GM21360 (cell line): ENCODE results near the gene AFG3L2.
"Not testable (repeated sequence)": the region's sequence is repeated elsewhere in the genome, so short reads cannot be mapped to it uniquely, and the experiment has no call there.

Experiments used
- ATAC-seq: cut with Tn5 transposase; IDR thresholded peaks from one replicate; pipeline ENCODE4 v1.9.1; 2021; ENCODE audit warnings: mild to moderate bottlenecking, moderate library complexity; ENCODE audit not compliant: unreplicated experiment

Gene AFG3L2

GRCh38 chr18:12397793-12398192 is 20.8 kb upstream of the AFG3L2 start:
- ATAC-seq, result no peak

- ATAC-seq, result no peak
Measured at GRCh38 chr18:12397254-12397653, 20.2 kb upstream of the AFG3L2 start.

DNA sequence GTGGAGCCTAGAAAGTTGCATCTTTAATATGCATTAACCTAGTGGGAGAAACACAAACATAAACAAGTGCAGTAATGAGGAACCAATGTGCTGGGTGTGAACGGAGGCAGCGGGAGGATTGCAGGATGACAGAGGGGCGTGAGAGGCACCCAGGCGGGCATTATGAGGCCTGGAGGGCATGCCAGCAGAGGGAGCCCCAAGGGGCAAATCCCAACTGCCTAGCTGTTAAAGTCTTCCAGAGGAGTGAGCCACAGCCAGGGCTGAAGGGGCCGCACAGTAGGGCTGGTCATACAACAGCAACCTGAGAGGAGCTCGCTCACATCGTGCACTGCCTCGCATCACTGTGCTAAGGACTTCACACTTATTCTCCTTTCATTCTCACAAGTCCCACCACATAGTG is 17.4 kb upstream of the AFG3L2 start:
- no peak for ATAC-seq

GRCh38 chr18:12393998-12394397 is 17.0 kb upstream of the AFG3L2 start:
- no peak for ATAC-seq

GRCh38 chr18:12393510-12393909 is 16.5 kb upstream of the AFG3L2 start:
- ATAC-seq, result no peak

- no peak for ATAC-seq
Measured at GRCh38 chr18:12391487-12392165, 14.6 kb upstream of the AFG3L2 start.

DNA sequence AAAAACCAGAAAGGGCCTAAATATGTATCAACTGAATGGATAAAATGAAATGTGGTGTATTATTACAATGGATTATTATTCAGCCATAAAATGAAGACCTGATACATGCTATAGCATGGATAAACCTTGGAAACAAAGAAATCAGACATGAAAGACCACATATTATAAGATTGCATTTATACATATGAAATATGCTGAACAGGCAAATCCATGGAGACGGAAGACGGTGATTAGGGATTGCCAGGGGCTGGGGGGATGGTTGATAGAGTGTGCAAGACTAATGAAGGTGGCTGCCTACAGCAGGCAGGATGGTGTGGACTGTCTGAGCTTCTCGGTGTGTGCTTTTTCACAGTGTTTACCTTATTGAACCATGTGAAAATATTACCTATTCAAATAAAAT is 11.4 kb upstream of the AFG3L2 start:
- no peak for ATAC-seq

- ATAC-seq, result no peak
Measured at GRCh38 chr18:12384261-12384660, 7.2 kb upstream of the AFG3L2 start.

DNA sequence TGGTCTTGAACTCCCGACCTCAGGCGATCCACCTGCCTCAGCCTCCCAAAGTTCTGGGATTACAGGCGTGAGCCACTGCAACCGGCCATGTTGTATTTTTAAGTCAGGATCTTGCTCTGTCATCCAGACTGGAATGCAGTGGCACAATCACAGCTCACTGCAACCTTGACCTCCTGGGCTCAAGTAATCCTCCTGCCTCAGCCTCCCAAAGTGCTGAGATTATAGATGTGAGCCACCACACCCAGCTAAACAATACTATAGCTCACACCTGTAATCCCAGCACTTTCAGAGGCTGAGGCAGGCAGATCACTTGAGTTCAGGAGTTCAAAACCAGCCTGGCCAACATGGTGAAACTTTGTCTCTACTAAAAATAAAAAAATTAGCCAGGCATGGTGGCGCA is 6.7 kb upstream of the AFG3L2 start:
- not testable (repeated sequence) for ATAC-seq

- ATAC-seq, result not testable (repeated sequence)
Measured at GRCh38 chr18:12382221-12382814, 5.3 kb upstream of the AFG3L2 start.

- not testable (repeated sequence) for ATAC-seq
Measured at GRCh38 chr18:12378198-12378558, 1.2 kb upstream of the AFG3L2 start.

- ATAC-seq, result peak; percentile 59
Measured at GRCh38 chr18:12377556-12378197, 650 bp upstream of the AFG3L2 start.

DNA sequence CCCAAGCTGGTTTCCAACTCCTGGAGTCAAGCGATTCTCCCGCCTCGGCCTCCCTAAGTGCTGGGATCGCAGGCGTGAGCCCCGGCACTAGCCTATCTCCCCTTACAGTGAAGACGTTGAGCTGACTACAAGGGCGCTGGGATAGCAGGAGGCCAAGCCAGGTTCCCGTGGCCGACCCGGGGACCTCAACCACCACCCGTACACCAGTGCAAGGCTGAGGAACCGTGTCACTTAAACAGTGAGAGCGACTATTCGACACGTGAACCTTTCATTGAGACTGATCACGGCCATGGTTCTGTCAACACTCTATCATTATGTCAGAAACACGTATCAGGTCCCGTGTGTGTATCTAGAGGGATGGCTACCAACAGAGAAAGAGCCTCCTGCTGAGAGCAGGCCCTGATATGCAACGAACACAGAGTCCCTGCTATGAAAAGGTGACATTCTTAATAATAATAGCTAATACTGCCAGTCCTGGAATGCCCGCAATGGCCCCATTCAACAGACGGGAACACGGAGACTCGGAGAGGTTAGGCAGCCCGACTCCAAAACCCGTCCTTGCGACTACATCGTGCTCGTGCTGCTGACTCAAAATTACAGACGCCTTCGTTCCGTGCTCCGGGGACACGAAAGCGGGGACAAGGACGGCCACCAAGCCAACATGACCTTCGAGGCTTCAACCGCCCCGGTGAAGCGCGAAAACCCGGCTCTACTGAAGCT is 833 bp downstream of the AFG3L2 start:
- no peak for ATAC-seq

DNA sequence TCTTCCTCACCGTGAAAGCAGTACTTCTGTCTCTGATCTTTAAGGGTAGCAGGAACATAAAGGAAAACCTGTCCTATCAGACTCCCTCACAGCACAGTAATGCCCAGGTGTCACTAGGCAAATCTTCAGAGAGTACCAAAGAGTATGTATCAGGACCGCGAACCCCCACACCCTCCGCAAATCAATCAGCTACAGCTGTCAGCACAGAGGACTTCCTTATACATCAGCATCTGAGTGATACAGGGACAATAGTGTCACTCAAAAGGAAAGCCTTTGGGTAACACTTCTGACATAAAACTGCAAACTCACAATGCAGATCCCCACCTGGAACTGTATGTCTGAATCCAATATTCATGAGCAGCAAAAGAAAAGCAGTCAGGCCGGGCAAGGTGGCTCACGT is 2.6 kb downstream of the AFG3L2 start:
- no peak for ATAC-seq

DNA sequence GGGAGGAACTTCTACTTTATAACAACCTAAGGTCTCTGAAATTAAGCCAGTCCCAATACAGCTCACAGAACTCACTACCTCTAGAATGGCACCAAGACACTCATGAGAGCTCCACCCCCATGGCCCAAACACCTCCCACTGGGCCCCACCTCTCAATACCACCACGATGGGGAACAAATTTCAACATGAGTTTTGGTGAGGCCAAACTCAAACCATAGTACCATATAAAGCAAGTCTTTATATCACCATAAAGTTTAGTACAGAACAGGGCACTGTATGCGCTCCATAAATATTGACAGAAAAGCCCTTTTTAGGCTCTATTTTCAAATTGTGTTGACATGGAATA is 3.3 kb downstream of the AFG3L2 start:
- no peak for ATAC-seq

- ATAC-seq, result no peak
Measured at GRCh38 chr18:12373116-12373770, 3.8 kb downstream of the AFG3L2 start.

GRCh38 chr18:12372406-12372805 is 4.6 kb downstream of the AFG3L2 start:
- no peak for ATAC-seq

- ATAC-seq, result no peak
Measured at GRCh38 chr18:12371590-12371989, 5.4 kb downstream of the AFG3L2 start.

- no peak for ATAC-seq
Measured at GRCh38 chr18:12369211-12369610, 7.8 kb downstream of the AFG3L2 start.

GRCh38 chr18:12366784-12367183 is 10.2 kb downstream of the AFG3L2 start:
- no peak for ATAC-seq

- ATAC-seq, result no peak
Measured at GRCh38 chr18:12366379-12366778, 10.6 kb downstream of the AFG3L2 start.
